D721Med (cell line): ENCODE measurements around the gene UNC13B.

ENCODE experiments used
- DNase-seq: peaks from one replicate; pipeline ENCODE4 v3.0.0; 2011; ENCODE audit warnings: low spot score; ENCODE audit not compliant: insufficient read length
- FAIRE-seq: peaks from 2 replicates; lab custom pipeline; 2011; peaks lifted over from hg19 to GRCh38; lab: Jason Lieb, UNC
- CTCF ChIP-seq: IDR thresholded peaks from 2 replicates; pipeline ENCODE4 v1.5.1; 2012; ENCODE audit warnings: mild to moderate bottlenecking, control low read depth; ENCODE audit not compliant: insufficient read depth; ENCODE audit errors: missing control alignments

UNC13B gene

GRCh38 chr9:35452481-35452880 is 290.7 kb downstream of the UNC13B start:
- TF ChIP-seq CTCF: no peak
- no peak for FAIRE-seq

GRCh38 chr9:35453786-35454185 is 292.0 kb downstream of the UNC13B start:
- TF ChIP-seq CTCF: no peak
- no peak for DNase-seq
- no peak for FAIRE-seq

More at GRCh38 chr9:35452481-35452880, 290.7 kb downstream of the UNC13B start:
- no peak for DNase-seq
